AG08396 (cell line): ENCODE data around the gene HSDL1.

Experiments used
- DNase-seq: peaks from one replicate; pipeline ENCODE4 v3.0.0; 2012; ENCODE audit warnings: low spot score, mixed read lengths

The HSDL1 gene

DNA sequence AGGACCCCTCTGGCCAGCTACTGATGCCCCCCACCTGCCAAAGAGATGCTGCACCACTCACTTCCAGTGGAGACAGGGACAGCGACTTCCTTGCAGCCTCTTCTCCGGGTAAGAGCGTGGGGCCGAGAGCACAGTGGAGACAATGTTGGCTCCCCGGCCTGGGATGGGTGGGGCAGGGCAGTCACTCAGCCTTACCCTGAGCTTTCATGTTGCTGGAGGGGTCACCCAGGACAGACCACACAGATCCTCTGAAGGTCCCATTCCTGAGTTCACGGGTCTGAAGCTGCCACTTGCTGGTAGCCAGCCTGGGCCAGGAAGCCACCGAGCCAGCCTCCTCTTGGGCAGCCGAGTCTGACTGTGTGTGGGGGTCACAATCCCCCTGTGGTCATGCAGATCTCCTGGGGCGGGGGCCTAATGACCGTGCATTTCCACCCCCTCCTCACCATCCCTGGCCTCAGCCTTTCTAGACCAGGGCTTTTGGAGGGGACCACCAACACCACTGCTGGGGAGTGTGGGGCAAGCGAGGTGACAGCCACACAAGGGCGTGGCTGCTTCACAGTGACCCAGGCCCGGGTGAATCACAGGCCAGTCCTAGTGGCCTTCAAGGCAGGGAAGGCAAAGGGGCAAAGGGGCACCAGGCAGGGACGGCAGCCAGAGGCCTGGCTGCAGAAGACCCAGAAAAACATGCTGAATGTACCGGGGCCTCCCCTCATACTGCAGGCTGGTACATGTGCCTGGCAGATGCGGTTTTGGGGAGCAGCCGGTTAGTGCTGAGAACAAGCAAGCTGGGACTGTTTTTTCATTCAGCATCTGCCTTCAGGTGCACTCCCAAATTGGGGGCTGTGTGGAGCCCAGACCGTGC lies 31.4 kb upstream of the HSDL1 start:
- DNase-seq = no peak

DNA sequence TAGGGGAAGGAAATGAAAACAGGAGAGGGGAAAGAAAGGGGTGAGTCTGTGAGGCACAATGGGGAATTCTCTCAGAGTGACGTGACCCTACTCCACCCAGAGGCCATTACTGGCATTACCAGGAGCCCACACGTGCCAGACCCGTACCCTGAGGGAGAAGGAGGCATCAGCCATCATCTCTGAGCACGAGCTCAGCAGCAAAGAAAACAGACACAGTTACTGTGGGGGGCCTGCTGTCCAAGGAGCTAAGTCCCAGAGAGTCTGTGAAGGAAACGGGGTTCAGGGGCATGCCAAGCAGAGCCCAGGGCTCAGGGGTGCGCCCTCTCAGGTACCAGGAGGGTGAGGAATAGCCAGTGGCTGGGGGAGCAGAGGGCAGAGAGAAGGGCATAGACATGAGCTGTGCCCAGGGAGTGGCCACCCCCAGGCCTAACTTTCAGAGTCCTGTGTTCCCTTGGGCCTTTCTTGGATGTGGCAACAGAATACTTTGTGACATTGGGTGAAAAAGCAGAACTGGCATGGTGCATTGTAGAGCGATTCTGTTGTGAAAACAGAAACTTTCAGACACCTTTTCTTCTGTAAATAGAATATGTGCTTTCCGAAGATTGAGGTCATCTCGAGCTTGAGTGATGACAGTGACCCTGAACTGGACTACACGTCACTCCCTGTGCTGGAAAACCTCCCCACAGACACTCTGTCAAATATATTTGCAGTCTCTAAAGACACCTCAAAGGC lies 30.5 kb upstream of the HSDL1 start:
- DNase-seq = peak; percentile 82

DNA sequence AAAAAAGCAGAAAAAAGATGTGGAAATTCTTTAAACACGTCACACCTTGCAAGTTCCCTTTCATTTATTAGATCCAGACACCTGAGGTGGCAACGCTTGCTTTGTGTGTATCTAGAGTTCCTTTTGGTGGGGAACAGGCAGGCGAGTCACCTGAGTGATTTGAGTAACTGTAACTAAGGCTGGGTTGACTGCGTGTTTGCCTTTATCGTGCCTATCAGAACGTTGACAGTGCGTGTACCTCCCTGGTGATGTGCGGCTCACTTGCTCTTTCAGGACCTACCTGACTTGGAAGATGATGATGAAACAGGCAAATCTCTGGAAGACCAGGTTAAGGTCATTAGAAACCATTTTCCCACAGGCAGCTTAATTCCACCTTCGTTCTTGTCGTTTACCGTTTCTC lies 29.4 kb upstream of the HSDL1 start:
- no peak for DNase-seq

DNA sequence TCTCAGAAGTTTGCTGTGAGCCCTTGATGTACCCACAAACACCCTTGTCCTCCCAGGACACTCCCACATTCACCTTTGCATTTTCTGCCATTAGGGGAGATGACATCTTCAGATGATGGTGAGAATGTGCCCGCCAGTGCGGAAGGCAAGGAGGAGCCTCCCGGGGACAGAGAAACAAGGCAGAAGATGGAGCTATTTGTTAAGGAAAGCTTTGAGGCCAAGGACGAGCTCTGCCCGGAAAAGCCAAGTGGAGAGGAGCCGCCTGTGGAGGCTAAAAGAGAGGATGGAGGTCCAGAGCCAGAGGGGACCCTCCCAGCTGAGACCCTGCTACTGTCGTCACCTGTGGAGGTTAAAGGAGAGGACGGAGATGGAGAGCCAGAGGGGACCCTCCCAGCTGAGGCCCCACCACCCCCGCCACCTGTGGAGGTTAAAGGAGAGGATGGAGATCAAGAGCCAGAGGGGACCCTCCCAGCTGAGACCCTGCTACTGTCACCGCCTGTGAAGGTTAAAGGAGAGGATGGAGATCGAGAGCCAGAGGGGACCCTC lies 24.9 kb upstream of the HSDL1 start:
- no peak for DNase-seq

DNA sequence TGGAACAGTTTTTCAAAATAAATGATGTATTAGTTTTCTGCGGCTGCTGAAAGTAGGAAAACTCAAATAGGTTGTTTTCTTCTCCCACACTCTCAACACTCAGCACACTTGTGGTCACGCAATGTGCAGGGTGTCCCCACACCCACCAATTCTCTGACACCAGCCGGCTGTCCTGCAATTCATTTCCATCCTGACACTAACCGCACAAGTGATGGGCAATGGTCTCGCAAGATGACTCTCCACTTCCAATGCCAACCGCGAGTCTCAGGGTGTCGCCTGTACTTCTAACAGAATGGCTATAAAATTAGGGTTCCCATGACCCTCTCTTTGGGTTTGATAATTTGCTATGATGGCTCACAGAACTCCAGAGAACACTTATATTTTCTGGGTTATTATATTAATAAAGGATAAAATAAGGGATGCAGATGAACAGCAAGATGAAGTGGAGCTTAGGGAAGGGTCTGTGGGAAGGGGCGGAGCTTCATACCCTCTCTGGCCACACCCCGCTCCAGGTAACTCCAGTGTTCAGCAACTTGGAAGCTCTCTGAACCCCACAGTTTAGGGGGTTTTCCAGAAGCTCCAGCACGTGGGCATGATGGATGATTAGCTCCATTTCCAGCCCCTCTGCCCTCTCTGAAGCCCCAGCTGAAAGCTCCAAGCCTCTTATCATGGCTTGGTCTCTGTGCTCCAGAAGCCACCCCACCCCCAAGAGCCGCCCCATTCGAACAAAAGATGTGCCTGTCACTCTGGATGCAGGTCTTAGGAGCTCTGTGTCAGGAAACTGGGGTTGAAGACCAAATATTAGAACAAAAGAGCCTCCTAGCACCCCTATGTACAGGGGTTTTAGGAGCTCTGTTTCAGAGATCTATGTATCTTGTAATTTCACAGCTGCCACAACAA lies 22.1 kb upstream of the HSDL1 start:
- no peak for DNase-seq

DNA sequence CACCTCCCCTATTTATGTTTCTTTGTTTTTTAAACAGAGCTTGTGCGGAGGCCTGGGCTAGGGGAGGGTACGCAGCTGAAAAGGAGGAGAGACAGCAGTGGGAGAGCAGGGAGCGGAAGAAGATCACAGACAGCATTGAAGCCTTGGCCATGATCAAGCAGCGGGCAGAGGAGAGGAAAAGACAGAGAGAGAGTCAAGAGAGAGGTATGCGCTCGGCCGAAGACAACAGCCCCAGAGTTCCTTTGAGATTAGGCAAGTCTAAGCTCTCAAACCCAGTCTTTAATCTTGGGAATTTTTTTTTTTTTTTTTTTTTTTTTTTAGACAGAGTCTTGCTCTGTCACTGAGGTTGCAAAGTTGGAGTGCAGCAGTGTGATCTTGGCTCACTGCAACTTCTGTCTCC lies 20.8 kb upstream of the HSDL1 start:
- DNase-seq = no peak

DNA sequence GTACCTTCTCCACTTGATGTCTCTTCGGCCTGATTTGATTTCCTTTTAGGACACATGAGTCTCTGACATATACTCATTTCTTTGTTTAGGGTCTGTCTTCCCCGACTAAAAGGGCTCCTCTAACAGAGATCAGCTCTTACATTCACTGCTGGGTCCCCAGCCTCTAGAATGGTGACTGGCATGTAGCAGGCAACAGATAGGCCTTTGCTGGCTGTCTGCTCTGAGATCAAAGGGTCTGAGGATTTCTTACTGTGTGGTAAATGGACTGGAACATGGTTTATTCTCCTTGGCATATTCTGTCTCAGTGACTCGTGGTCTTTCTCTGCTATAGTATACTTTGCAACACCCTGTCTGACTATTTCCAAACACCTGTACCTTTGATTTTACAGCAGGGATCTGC lies 16.8 kb upstream of the HSDL1 start:
- no peak for DNase-seq

DNA sequence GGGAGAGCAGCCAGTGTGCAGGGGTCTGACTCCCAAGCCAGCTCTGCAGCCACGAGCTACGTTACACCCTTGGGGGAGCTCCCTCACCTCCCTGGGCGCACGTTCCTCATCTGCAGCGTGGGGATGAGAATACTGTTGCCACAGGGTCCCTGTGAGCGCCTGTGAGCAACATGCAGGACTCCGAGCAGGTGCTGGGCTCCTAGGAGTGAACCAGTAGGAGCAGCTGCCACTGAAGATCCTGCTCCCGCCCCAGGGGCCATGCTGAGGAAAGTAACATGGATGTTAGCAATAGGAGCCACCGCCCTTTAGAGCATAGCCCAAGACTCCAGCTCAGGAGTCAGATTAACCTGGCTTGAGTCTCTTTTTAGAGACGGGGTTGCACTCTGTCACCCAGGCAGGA lies 16.1 kb upstream of the HSDL1 start:
- no peak for DNase-seq

DNA sequence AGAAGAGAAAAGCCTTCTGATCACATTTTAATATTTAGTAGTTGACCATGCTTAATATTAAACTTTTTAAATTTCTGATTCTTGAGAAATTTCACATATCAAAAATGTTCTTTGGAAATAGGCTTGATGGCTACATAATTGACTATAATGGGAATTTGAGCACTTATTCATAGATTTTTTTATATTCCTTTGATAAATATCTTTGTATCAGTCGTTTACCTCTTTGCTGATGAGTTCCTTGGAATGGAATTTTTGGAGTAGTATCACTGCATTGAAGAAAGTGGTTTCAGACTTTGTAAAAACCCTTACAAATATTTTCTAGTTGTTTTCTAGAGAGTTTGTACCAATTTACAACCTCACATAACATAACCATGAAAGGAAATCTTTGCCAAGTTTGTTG lies 14.8 kb upstream of the HSDL1 start:
- no peak for DNase-seq

DNA sequence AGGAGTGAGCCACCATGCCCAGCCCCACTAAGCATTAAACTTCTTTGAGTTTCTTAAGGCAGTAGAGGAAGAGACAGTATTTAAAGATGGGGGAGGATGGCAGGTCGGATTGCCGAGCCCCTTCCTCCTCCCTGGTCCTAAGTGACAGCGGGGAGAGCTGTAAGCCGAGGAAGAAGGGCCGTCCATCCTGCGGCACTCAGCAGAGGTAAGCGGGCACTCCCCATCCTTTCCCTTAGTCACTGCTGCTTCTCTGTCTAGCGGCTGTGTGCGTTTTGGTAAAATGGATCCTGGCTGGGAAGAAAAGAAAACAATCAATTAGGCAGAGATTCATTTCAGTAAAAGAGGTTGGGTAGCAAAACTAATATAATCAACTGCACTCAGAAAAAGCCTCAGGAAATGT lies 14.0 kb upstream of the HSDL1 start:
- no peak for DNase-seq

DNA sequence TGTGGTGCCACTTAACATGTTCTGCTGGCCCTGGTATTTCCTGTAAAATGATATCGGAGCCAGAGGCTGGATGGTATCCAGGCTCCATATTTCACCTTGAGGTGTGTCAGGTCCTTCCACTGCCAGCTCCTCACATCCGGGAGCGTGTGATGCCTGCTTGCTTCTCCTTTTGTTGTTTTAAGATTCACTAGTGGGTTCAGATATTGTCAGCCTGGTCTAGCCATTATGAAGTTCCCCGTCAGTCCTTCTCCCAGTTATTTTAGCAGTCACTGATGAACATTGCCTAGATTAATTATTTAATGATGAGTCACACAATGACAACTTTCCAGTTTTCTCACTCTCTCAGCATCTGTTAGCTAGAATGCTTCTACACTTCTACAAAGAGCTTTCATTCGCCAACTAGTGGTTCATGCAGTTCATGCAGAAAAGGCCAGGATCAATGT lies 11.4 kb upstream of the HSDL1 start:
- DNase-seq = no peak

DNA sequence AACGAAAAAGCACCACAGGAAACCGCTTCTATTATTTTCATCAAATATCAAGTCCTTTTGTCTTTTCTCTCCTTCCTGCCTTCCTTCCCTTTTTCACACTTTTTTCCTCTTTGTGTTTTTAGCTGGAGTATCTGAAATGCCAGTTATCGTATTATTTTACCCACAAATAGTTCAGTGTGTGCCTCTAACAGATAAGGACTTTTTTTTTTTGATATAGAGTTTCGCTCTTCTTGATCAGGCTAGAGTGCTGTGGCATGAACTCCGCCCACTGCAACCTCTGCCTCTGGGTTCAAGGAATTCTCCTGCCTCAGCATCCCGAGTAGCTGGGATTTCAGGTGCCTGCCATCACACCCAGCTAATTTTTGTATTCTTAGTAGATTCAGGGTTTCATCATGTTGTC lies 10.8 kb upstream of the HSDL1 start:
- no peak for DNase-seq

DNA sequence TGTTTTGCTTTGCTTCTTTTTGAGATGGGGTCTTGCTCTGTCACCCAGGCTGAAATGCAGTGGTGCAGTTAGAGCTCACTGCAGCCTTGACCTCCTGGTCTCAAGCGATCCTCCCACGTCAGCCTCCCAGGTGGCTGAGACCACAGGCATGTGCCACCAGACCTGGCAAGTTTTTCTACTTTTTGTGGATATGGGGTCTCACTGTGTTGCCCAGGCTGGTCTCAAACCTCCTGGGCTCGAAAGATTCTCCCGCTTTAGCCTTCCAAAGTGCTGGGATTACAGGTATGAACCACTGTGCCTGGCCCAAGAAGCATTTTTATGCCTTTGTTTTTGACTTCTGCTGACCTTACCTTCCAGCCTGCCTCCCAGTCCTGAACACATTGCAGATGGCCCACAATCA lies 10.2 kb upstream of the HSDL1 start:
- no peak for DNase-seq

DNA sequence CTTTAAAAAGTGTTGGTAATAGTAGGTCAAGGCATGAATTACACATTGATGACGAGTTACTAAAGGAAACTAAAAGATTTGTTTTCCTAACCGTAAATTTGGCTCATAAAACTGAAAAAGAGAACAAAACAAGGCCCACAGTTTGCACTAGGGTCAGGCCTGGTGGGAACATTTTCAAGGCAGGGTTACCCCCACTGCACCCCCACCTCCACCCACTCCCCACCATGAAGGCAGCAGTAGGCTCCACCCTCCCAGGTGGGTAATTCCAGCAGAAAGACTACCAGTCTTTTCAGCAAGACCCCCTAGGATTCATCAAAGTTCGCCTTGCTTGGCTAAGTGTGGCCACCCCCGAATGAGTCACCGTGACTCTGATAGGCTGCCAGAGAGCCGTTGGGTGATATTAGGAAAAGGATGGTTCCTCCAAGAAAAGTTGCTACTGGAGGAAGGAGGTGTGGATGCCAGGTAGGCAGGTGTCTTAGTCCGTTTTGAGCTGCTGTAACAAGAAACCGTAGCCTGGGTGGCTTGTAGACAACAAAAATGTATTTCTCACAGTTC lies 8.8 kb upstream of the HSDL1 start:
- DNase-seq = peak; percentile 23

DNA sequence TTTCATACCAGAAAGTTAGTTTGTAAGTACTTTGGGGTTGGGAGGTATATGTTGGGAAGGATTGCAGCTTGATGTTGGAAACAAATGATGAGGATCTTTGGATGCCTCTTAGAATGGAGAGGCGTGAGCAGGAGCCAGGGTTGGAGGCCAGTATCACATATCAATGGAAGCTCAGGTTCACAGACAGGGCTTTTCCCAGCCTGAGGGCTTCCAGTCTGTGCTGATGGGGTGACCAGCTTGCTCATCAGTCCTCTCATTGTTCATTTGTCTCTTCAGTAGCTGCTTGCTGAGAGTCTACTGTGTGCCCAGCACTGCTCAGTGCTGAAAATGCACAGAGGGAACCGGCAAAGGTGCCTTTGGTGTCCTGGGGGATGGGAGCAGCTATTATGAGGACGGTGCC lies 5.9 kb upstream of the HSDL1 start:
- DNase-seq = no peak

DNA sequence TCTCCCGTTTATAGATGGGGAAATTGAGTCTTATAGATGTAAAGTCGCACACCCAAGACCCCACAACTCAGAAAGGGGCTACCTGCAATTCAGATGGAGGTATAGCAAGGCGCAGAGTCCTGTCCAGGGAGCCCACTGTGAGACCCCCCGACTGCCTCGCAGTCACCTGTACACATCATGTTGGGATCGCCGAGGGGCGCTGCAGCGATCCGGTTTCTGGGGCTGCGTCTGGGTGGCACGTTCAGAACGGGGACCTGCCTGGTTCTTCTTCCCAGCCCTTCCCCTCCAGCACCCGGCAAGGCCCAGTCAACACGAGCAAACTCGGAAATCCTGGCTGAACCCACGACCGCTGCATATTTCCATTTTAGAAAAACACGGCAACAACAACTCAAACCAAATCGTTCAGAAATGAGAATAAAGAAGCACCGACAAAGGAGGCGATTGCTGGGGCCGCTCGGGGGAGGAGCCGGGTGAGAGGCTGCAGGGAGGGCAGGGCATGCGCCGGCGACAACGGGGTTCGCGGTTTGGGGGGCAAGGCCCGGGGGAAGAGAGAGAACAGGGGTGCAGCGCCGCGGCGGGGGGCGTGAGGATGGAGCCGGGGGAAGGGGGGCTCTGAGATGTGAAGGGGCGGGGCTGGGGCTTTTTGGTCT lies 643 bp downstream of the HSDL1 start:
- DNase-seq = peak; percentile 41

DNA sequence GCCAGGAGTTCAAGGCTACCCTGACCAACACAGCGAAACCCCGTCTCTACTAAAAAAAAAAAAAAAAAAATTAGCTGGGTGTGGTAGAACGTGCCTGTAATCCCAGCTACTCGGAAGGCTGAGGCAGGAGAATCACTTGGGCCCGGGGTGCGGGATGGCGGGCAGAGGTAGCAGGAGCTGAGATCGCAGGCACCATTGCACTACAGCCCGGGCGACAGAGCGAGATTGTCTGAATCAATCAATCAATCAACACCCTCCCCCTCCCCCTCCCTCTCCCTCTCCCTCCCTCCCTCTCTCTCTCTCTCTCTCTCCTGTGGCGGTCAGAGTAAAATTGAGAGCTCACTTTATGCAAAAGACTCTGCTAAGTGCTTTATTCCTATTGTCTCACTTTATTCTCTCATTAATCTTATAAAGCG lies 1.2 kb downstream of the HSDL1 start:
- no peak for DNase-seq

DNA sequence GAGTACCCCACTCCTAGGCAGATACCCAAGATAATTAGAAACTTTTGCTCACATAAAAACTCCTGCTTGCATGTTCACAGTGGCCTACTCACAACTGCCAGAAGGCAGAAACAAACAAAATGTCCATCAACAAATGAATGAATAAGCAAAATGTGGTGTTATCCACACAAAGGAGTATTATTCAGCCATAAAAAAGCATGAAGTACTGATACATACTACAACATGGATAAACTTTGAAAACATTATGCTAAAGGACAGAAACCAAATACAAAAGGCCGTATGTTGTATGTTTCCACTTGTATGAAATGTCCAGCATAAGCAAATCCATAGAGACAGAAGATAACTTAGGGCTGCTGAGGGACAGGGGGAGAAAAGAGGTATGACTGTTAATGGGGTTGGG lies 1.9 kb downstream of the HSDL1 start:
- no peak for DNase-seq

DNA sequence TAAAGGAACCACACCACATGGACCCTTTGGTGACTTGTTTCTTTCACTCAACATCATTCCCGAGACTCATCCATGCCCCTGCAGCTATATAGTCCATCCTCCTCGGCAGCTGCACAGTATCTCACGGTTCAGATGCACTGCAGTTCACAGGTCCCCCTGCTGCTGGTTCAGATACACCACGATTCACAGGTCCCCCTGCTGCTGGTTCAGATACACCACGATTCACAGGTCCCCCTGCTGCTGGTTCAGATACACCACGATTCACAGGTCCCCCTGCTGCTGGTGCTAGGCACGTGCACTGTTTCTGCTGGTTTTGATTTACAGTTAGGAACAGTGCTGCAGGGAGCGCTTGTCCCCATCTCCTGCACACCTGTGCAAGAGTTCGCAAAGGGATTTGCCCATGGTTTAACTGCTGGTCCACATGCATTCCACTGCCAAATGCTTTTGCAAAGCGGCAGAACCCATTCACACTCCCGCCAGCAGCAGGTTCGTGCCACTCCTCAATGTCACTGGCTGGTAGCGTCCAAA lies 3.8 kb downstream of the HSDL1 start:
- DNase-seq = no peak

DNA sequence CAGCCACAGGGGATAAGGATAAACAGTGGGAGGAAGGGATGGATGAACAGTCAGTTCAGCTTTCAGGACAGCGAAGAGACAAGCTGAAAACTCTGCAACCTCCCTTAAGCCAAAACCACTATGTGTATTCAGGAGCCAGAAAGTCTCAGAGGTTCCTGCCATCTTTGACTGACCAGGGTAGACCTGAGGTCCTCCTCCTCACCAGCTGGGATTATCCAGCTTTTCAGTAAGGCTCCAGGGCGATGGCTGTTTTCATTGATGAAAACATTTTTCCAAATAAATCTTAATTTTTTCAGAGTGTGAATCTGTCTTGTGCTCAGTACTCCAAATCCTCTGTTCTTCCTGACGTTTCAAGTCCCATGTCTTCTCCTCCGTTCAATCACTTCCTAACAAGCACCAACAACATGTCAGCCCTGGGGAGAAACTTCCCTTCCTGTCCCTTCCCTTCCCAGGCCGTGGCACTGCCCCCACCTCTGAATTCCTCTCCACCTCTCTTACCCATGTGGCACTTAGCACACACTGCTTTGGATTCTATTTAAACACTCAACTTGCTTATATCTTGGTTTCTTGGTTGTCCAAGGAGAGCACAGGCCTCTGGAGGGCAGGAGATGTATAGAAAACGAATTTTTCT lies 5.2 kb downstream of the HSDL1 start:
- DNase-seq = no peak
